Measurements from ENCODE around the gene SPDYC. TPM values are rescaled to one million over a fixed set of nuclear protein-coding genes. Genes with fewer than 3 reads are reported as not detected.

Gene SPDYC
- polyA plus RNA-seq, 3 donors = 0.64 TPM; not detected in 2

DNA sequence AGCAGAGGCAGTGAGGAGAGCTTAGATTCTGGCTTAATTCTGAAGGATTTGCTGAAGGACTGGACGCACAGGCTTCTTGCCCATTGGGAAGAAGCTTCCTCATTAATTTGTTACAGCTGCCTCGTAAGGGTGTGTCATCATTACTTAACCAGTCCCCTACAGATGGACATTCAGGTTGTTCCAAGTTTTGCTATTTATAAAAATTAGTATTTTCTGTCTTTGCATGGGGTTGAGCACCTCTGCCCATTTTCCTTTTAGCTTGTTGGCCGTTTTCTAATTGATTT lies 49.8 kb downstream of the SPDYC start:
- TF ChIP-seq, protein P1, sequence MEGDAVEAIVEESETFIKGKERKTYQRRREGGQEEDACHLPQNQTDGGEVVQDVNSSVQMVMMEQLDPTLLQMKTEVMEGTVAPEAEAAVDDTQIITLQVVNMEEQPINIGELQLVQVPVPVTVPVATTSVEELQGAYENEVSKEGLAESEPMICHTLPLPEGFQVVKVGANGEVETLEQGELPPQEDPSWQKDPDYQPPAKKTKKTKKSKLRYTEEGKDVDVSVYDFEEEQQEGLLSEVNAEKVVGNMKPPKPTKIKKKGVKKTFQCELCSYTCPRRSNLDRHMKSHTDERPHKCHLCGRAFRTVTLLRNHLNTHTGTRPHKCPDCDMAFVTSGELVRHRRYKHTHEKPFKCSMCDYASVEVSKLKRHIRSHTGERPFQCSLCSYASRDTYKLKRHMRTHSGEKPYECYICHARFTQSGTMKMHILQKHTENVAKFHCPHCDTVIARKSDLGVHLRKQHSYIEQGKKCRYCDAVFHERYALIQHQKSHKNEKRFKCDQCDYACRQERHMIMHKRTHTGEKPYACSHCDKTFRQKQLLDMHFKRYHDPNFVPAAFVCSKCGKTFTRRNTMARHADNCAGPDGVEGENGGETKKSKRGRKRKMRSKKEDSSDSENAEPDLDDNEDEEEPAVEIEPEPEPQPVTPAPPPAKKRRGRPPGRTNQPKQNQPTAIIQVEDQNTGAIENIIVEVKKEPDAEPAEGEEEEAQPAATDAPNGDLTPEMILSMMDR (IDR thresholded peaks at IDR 0.05) = no peak
- Mint-ChIP-seq H3K4me1 (peaks cover 33% of the 10 kb centered on the region), H3K27ac (peak overlapping the region in 1 of 7 donors; percentile 27), H3K27me3 (ENCODE audit: low read depth in 3 of 3) (peaks cover 2 to 8% (median 6%) of the 10 kb centered on the region in 3 donors), H3K9me3 (no peaks in the 10 kb centered on the region), H3K4me3 (no peak overlapping the region), H3K36me3 (peaks cover 0 to 2% of the 10 kb centered on the region in 2 donors)
- Histone ChIP-seq H3K36me3 (replicated peaks in 1 of 2; ENCODE audit: control insufficient read depth in 1 of 2, insufficient read depth in 2 of 2, low read length in 2 of 2) (no peaks in the 10 kb centered on the region), H3K9ac (ENCODE audit: insufficient read depth, low read length, poor library complexity, severe bottlenecking) (no peak overlapping the region), H4K20me1 (ENCODE audit: insufficient read depth, low read length) (no peaks in the 10 kb centered on the region), H3K4me2 (replicated peaks; ENCODE audit: extremely low read depth, low read length, poor library complexity, severe bottlenecking) (no peak overlapping the region), H3K9me3 (replicated peaks in 1 of 2; ENCODE audit: control insufficient read depth in 1 of 2, insufficient read depth in 1 of 2, low read length in 2 of 2) (no peaks in the 10 kb centered on the region), H3K27ac (ENCODE audit: low read depth in 1 of 2, low read length in 2 of 2) (no peak overlapping the region), H3K4me1 (ENCODE audit: control insufficient read depth in 1 of 2, insufficient read depth in 2 of 2, low read length in 2 of 2) (peaks cover 30 to 37% of the 10 kb centered on the region in 2 donors), H2AFZ (ENCODE audit: insufficient read depth, low read depth, low read length, poor library complexity, severe bottlenecking) (peak overlapping the region; percentile 23), H3K79me2 (ENCODE audit: insufficient read depth, low read length) (no peaks in the 10 kb centered on the region), H3K4me3 (replicated peaks in 1 of 3; ENCODE audit: low read depth in 2 of 3, low read length in 3 of 3) (no peak overlapping the region), H3K27me3 (ENCODE audit: control insufficient read depth in 2 of 2, insufficient read depth in 2 of 2, low read length in 2 of 2) (no peaks in the 10 kb centered on the region)
- peak; percentile 21 to 46 (median 31) for DNase-seq
- intact Hi-C loops (cut with micrococcal nuclease) = no loop called here
- WGBS (ENCODE audit: insufficient coverage) = no CpG with 5 or more reads among the region's 3 CpGs

DNA sequence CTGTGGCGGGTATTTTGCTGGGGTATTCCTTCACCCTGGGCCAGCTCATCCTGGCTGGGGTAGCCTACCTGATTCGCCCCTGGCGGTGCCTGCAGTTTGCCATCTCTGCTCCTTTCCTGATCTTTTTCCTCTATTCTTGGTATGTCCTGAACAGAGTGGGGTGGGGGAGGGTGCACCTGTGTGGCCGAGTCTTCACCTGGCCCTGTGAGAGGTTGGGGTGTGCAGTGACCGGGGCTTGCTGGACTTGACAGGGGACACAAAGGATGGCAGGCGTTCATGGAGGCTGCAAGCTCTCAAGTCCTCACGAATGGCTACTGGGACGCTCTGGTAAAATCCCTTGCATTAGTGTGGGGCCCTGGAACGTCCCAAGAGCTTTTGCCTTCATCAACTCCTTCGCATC lies 51.0 kb downstream of the SPDYC start:
- Histone ChIP-seq H2AFZ (ENCODE audit: insufficient read depth, low read depth, low read length, poor library complexity, severe bottlenecking) (no peak overlapping the region), H3K4me3 (replicated peaks in 1 of 3; ENCODE audit: low read depth in 2 of 3, low read length in 3 of 3) (no peak overlapping the region), H3K27me3 (ENCODE audit: control insufficient read depth in 2 of 2, insufficient read depth in 2 of 2, low read length in 2 of 2) (no peaks in the 10 kb centered on the region), H3K36me3 (replicated peaks in 1 of 2; ENCODE audit: control insufficient read depth in 1 of 2, insufficient read depth in 2 of 2, low read length in 2 of 2) (no peaks in the 10 kb centered on the region), H3K9me3 (replicated peaks in 1 of 2; ENCODE audit: control insufficient read depth in 1 of 2, insufficient read depth in 1 of 2, low read length in 2 of 2) (no peaks in the 10 kb centered on the region), H4K20me1 (ENCODE audit: insufficient read depth, low read length) (no peaks in the 10 kb centered on the region), H3K4me1 (ENCODE audit: control insufficient read depth in 1 of 2, insufficient read depth in 2 of 2, low read length in 2 of 2) (peaks cover 42 to 49% of the 10 kb centered on the region in 2 donors), H3K9ac (ENCODE audit: insufficient read depth, low read length, poor library complexity, severe bottlenecking) (no peak overlapping the region), H3K79me2 (ENCODE audit: insufficient read depth, low read length) (no peaks in the 10 kb centered on the region), H3K4me2 (replicated peaks; ENCODE audit: extremely low read depth, low read length, poor library complexity, severe bottlenecking) (no peak overlapping the region), H3K27ac (ENCODE audit: low read depth in 1 of 2, low read length in 2 of 2) (no peak overlapping the region)
- intact Hi-C loops (cut with micrococcal nuclease) = no loop called here
- Mint-ChIP-seq H3K9me3 (no peaks in the 10 kb centered on the region), H3K4me3 (no peak overlapping the region), H3K4me1 (peaks cover 42% of the 10 kb centered on the region), H3K27me3 (ENCODE audit: low read depth in 3 of 3) (peaks cover 2 to 8% (median 3%) of the 10 kb centered on the region in 3 donors), H3K27ac (no peak overlapping the region), H3K36me3 (no peaks in the 10 kb centered on the region)
- 92% methylated on average over 5 of the region's 10 CpGs for WGBS (ENCODE audit: insufficient coverage)
- TF ChIP-seq, protein P1 (IDR thresholded peaks at IDR 0.05) = no peak
- DNase-seq = no peak

Small RNAs within 50 kb of the gene (small RNA-seq; reads per million reads assigned to genes)
- gene HIGD1AP10 (ENCODE audit: insufficient read length, low read depth) (not detected), gene PDCL2P2 (ENCODE audit: insufficient read length, low read depth) (not detected), gene RNU2-23P (ENCODE audit: insufficient read length, low read depth) (5.2 reads per million, percentile 52 among the genes with 10 or more reads in this experiment)

Other genes starting within 250 kb of the SPDYC start
- gene PPP2R5B, start 245.5 kb upstream of the SPDYC start, polyA plus RNA-seq = 10 to 100 TPM in 1 of 3 donors, 1 to 10 TPM in 2; 9.0 to 26.7 (median 9.4) TPM
- not detected for gene GPHA2, start 234.3 kb upstream of the SPDYC start, polyA plus RNA-seq
- not detected for gene MAJIN, start 198.1 kb upstream of the SPDYC start, polyA plus RNA-seq
- 1 to 10 TPM in 2 of 3 donors, under 1 TPM in 1; 0.97 to 1.7 (median 1.1) TPM for gene BATF2, start 173.3 kb upstream of the SPDYC start, polyA plus RNA-seq
- 10 to 100 TPM; 34.3 to 40.4 (median 34.4) TPM for gene ARL2, start 156.1 kb upstream of the SPDYC start, polyA plus RNA-seq
- gene SNX15, start 142.8 kb upstream of the SPDYC start, polyA plus RNA-seq = 10 to 100 TPM; 16.2 to 26.7 (median 17.8) TPM
- gene SAC3D1, start 129.0 kb upstream of the SPDYC start, polyA plus RNA-seq = 10 to 100 TPM in 1 of 3 donors, 1 to 10 TPM in 2; 4.4 to 14.1 (median 6.7) TPM
- gene NAALADL1, start 111.7 kb upstream of the SPDYC start, polyA plus RNA-seq = 10 to 100 TPM; 11.1 to 20.1 (median 20.1) TPM
- under 1 TPM in 2 of 3 donors, not detected in 1; 0.20 to 0.28 TPM for gene CDCA5, start 86.2 kb upstream of the SPDYC start, polyA plus RNA-seq
- gene ZFPL1, start 86.0 kb upstream of the SPDYC start, polyA plus RNA-seq = 10 to 100 TPM; 25.1 to 41.1 (median 27.2) TPM
- 10 to 100 TPM; 37.2 to 77.3 (median 39.4) TPM for gene VPS51, start 74.0 kb upstream of the SPDYC start, polyA plus RNA-seq
- 1 to 10 TPM; 1.8 to 4.5 (median 1.8) TPM for gene TM7SF2, start 58.4 kb upstream of the SPDYC start, polyA plus RNA-seq
- gene ZNHIT2, start 52.5 kb upstream of the SPDYC start, polyA plus RNA-seq = 1 to 10 TPM; 2.1 to 9.4 (median 5.8) TPM
- gene FAU, start 48.1 kb upstream of the SPDYC start, polyA plus RNA-seq = 100 to 1,000 TPM; 668 to 818 (median 799) TPM
- 10 to 100 TPM; 19.8 to 33.9 (median 32.7) TPM for gene MRPL49, start 47.9 kb upstream of the SPDYC start, polyA plus RNA-seq
- 10 to 100 TPM in 1 of 3 donors, 1 to 10 TPM in 2; 3.5 to 81.6 (median 6.4) TPM for gene SYVN1, start 35.7 kb upstream of the SPDYC start, polyA plus RNA-seq
- gene CAPN1, start 11.7 kb downstream of the SPDYC start, polyA plus RNA-seq = 100 to 1,000 TPM; 128 to 140 (median 129) TPM
- 1 to 10 TPM; 4.0 to 8.3 (median 5.2) TPM for gene POLA2, start 91.7 kb downstream of the SPDYC start, polyA plus RNA-seq
- 10 to 100 TPM in 2 of 3 donors, 1 to 10 TPM in 1; 5.4 to 15.6 (median 10.1) TPM for gene CDC42EP2, start 144.6 kb downstream of the SPDYC start, polyA plus RNA-seq
- gene DPF2, start 163.6 kb downstream of the SPDYC start, polyA plus RNA-seq = 10 to 100 TPM; 35.7 to 39.0 (median 35.9) TPM
- 1 to 10 TPM; 1.7 to 3.7 (median 2.8) TPM for gene TIGD3, start 184.5 kb downstream of the SPDYC start, polyA plus RNA-seq
- gene SLC25A45, start 212.4 kb downstream of the SPDYC start, polyA plus RNA-seq = 10 to 100 TPM in 1 of 3 donors, 1 to 10 TPM in 2; 3.7 to 11.3 (median 4.1) TPM
- 10 to 100 TPM; 33.7 to 41.2 (median 35.4) TPM for gene FRMD8, start 216.4 kb downstream of the SPDYC start, polyA plus RNA-seq